DND-41 (cell line): ENCODE measurements around the gene RPEL1.

Experiments used
- EZH2 ChIP-seq: IDR thresholded peaks from 3 replicates; pipeline ENCODE4 v1.6.1; 2012; ENCODE audit warnings: borderline replicate concordance, low read depth, mild to moderate bottlenecking, moderate library complexity, low read length, inconsistent platforms; ENCODE audit not compliant: severe bottlenecking
- TF ChIP-seq, protein P1 (sequence below): IDR thresholded peaks from 2 replicates; pipeline ENCODE4 v1.5.1; 2012; ENCODE audit warnings: borderline replicate concordance, low read length, moderate library complexity, mild to moderate bottlenecking; ENCODE audit not compliant: poor library complexity, severe bottlenecking; ENCODE audit errors: extremely low read depth

- TF ChIP-seq EZH2: no peak
- TF ChIP-seq, protein P1, sequence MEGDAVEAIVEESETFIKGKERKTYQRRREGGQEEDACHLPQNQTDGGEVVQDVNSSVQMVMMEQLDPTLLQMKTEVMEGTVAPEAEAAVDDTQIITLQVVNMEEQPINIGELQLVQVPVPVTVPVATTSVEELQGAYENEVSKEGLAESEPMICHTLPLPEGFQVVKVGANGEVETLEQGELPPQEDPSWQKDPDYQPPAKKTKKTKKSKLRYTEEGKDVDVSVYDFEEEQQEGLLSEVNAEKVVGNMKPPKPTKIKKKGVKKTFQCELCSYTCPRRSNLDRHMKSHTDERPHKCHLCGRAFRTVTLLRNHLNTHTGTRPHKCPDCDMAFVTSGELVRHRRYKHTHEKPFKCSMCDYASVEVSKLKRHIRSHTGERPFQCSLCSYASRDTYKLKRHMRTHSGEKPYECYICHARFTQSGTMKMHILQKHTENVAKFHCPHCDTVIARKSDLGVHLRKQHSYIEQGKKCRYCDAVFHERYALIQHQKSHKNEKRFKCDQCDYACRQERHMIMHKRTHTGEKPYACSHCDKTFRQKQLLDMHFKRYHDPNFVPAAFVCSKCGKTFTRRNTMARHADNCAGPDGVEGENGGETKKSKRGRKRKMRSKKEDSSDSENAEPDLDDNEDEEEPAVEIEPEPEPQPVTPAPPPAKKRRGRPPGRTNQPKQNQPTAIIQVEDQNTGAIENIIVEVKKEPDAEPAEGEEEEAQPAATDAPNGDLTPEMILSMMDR: no peak
These were observed 9.9 kb upstream of the RPEL1 start for GRCh38 chr10:103235775-103236174.
